Bronchial epithelial cell (primary cell): ENCODE results near the gene NSL1. TPM values are rescaled to one million over a fixed set of nuclear protein-coding genes. Genes with fewer than 3 reads are reported as not detected.

Experiments
- DNase-seq: peaks from one replicate; pipeline ENCODE4 v3.0.0-alpha.2; 2010; ENCODE audit warnings: low read depth
- FAIRE-seq: peaks from 2 replicates; lab custom pipeline; 2011; peaks lifted over from hg19 to GRCh38; lab: Jason Lieb, UNC
- H3K27me3 ChIP-seq: 2 replicates; pipeline ENCODE4 v1.5.1; 2011; ENCODE audit warnings: low read length; ENCODE audit not compliant: control insufficient read depth, insufficient read depth
- H3K36me3 ChIP-seq: 2 replicates; pipeline ENCODE4 v1.5.1; 2011; ENCODE audit warnings: low read length; ENCODE audit not compliant: control insufficient read depth, insufficient read depth
- H3K4me3 ChIP-seq: 2 replicates; pipeline ENCODE4 v1.5.1; 2011; ENCODE audit warnings: mild to moderate bottlenecking, low read depth, low read length, control low read depth
- CTCF ChIP-seq: IDR thresholded peaks from 2 replicates; pipeline ENCODE4 v1.5.1; 2011; ENCODE audit warnings: mild to moderate bottlenecking, moderate library complexity, low read length, control low read depth, inconsistent platforms; ENCODE audit not compliant: insufficient read depth, severe bottlenecking
- total RNA-seq: library from RNA; depleted of rRNA; stranded (reverse); fragments of >200 nt; gene quantifications from 2 replicates; pipeline ENCODE4 v1.2.1, GENCODE V29; 2014

Gene NSL1
- total RNA-seq, 1 donor from 2014 or later: 11.3 TPM

- DNase-seq (no peak), FAIRE-seq (no peak)
- Histone ChIP-seq H3K36me3 (no peaks in the 10 kb centered on the region), H3K4me3 (no peak overlapping the region), H3K27me3 (peaks cover 16% of the 10 kb centered on the region)
- no peak for TF ChIP-seq CTCF
These were observed 100.7 kb downstream of the NSL1 start for GRCh38 chr1:212690816-212691403.

GRCh38 chr1:212689758-212690529 lies 101.6 kb downstream of the NSL1 start:
- TF ChIP-seq CTCF: no peak
- Histone ChIP-seq H3K36me3 (no peaks in the 10 kb centered on the region), H3K27me3 (peaks cover 11% of the 10 kb centered on the region), H3K4me3 (no peak overlapping the region)
- FAIRE-seq: peak; percentile 82
- no peak for DNase-seq

- no peak for FAIRE-seq
These were observed 102.3 kb downstream of the NSL1 start for GRCh38 chr1:212689196-212689725.

GRCh38 chr1:212688341-212689047 lies 103.1 kb downstream of the NSL1 start:
- H3K36me3 ChIP-seq: no peaks in the 10 kb centered on the region
- no peak overlapping the region for H3K4me3 ChIP-seq
- peaks cover 9% of the 10 kb centered on the region for H3K27me3 ChIP-seq
- no peak for TF ChIP-seq CTCF
- no peak for FAIRE-seq
- DNase-seq: no peak

More at GRCh38 chr1:212689196-212689725, 102.3 kb downstream of the NSL1 start:
- no peak for TF ChIP-seq CTCF
- no peaks in the 10 kb centered on the region for H3K36me3 ChIP-seq
- no peak for DNase-seq
- no peak overlapping the region for H3K4me3 ChIP-seq
- H3K27me3 ChIP-seq: peaks cover 11% of the 10 kb centered on the region

GRCh38 chr1:212687811-212688210 lies 103.8 kb downstream of the NSL1 start:
- Histone ChIP-seq H3K27me3 (peaks cover 9% of the 10 kb centered on the region), H3K4me3 (no peak overlapping the region), H3K36me3 (no peaks in the 10 kb centered on the region)
- no peak for TF ChIP-seq CTCF
- no peak for DNase-seq
- FAIRE-seq: no peak
